HG02623 (cell line): Measurements from ENCODE around the gene RFX3.
"Not testable (repeated sequence)": the region's sequence is repeated elsewhere in the genome, so short reads cannot be mapped to it uniquely, and the experiment has no call there.

Experiments
- ATAC-seq: cut with Tn5 transposase; IDR thresholded peaks from one replicate; pipeline ENCODE4 v1.9.1; 2021; ENCODE audit warnings: moderate library complexity; ENCODE audit not compliant: unreplicated experiment

The RFX3 gene

GRCh38 chr9:3361116-3361515 is 164.7 kb downstream of the RFX3 start:
- no peak for ATAC-seq

GRCh38 chr9:3360245-3360644 is 165.6 kb downstream of the RFX3 start:
- ATAC-seq: no peak

GRCh38 chr9:3359778-3360177 is 166.0 kb downstream of the RFX3 start:
- no peak for ATAC-seq

- ATAC-seq: no peak
Observed at GRCh38 chr9:3359048-3359692, 166.6 kb downstream of the RFX3 start.

GRCh38 chr9:3348169-3348568 is 177.6 kb downstream of the RFX3 start:
- no peak for ATAC-seq

- no peak for ATAC-seq
Observed at GRCh38 chr9:3346549-3346948, 179.3 kb downstream of the RFX3 start.

GRCh38 chr9:3343671-3344070 is 182.1 kb downstream of the RFX3 start:
- ATAC-seq: no peak

- no peak for ATAC-seq
Observed at GRCh38 chr9:3342159-3342777, 183.5 kb downstream of the RFX3 start.

- no peak for ATAC-seq
Observed at GRCh38 chr9:3337515-3338225, 188.1 kb downstream of the RFX3 start.

GRCh38 chr9:3336951-3337350 is 188.8 kb downstream of the RFX3 start:
- ATAC-seq: no peak

- no peak for ATAC-seq
Observed at GRCh38 chr9:3332802-3333201, 193.0 kb downstream of the RFX3 start.

GRCh38 chr9:3331801-3332200 is 194.0 kb downstream of the RFX3 start:
- no peak for ATAC-seq

- no peak for ATAC-seq
Observed at GRCh38 chr9:3330792-3331420, 194.9 kb downstream of the RFX3 start.

- ATAC-seq: no peak
Observed at GRCh38 chr9:3329361-3329760, 196.4 kb downstream of the RFX3 start.

- ATAC-seq: no peak
Observed at GRCh38 chr9:3323714-3324113, 202.1 kb downstream of the RFX3 start.

GRCh38 chr9:3321186-3321585 is 204.6 kb downstream of the RFX3 start:
- no peak for ATAC-seq

GRCh38 chr9:3312595-3312994 is 213.2 kb downstream of the RFX3 start:
- not testable (repeated sequence) for ATAC-seq

- no peak for ATAC-seq
Observed at GRCh38 chr9:3308609-3309008, 217.2 kb downstream of the RFX3 start.

- not testable (repeated sequence) for ATAC-seq
Observed at GRCh38 chr9:3304388-3304787, 221.4 kb downstream of the RFX3 start.

- peak; percentile 98 for ATAC-seq
Observed at GRCh38 chr9:3299872-3300271, 225.9 kb downstream of the RFX3 start.

- no peak for ATAC-seq
Observed at GRCh38 chr9:3296536-3296935, 229.3 kb downstream of the RFX3 start.

GRCh38 chr9:3292311-3292710 is 233.5 kb downstream of the RFX3 start:
- ATAC-seq: no peak
